Measurements from ENCODE around the gene VPS26B. TPM values are rescaled to one million over a fixed set of nuclear protein-coding genes. Genes with fewer than 3 reads are reported as not detected.

VPS26B gene
- total RNA-seq, 1 donor from 2014 or later: 61.1 TPM

- DNase-seq (ENCODE audit: low spot score in 2 of 2): no peak
- FAIRE-seq: no peak
These were observed 5.9 kb downstream of the VPS26B start for GRCh38 chr11:134230339-134230738.

DNA sequence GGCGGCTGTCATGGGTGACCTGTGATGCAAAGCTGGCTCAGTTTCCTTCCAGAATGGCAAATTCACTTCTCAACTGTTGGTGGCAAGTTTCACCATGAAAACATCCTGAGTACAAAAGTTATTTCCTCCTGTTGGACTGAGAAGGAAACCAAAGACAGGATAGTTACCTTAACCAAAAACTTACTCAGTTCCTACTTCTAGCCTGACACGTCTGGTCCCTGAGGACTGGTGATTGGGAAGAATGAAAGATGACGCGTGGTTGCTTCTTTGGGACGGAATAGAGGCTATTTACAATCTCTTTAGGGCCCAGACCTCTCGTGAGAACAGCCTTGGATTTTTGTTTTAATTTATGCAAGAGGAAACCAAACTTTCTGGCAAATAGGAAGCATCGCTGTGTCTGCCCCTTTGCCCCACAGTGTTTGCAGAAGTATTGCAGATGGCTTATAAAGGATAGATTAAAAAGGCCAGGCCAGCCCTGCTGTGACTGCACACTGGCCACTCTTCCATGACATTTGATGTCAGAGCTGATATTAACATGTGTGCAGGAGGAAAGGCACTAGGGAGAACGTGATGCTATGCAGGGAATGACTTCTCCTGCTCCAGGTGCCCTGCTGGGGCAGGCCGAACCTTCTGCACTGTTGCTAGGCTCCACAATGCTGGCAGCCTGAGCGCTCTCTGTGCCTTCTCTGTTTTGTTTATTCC, 7.6 kb downstream of the VPS26B start:
- DNase-seq (ENCODE audit: low spot score in 2 of 2) (no peak), FAIRE-seq (no peak)

GRCh38 chr11:134233729-134234179, 9.3 kb downstream of the VPS26B start:
- no peak for DNase-seq (ENCODE audit: low spot score in 2 of 2)
- no peak for FAIRE-seq

- FAIRE-seq: no peak
- DNase-seq (ENCODE audit: low spot score in 2 of 2): no peak
These were observed 10.9 kb downstream of the VPS26B start for GRCh38 chr11:134235399-134235798.

- FAIRE-seq (no peak), DNase-seq (ENCODE audit: low spot score in 2 of 2) (no peak)
These were observed 12.5 kb downstream of the VPS26B start for GRCh38 chr11:134236834-134237556.

DNA sequence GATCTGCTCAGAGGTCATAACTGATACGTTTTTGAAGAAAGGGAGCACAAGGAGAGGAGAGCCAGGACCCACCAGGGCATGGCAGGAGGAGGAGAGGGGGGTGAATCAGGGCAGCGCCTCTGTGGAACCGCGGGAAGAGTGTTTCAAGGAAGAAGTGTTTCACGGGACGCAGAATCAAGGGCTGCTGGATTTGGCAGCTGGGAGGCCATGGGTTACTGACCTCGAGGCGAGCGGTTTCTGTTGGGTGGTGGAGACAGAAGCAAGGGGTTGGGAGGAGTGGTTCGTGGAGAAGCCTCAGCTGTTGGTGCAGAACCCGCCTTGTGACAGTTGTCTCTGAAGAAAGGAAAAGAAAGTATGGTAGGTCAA, 13.1 kb downstream of the VPS26B start:
- DNase-seq (ENCODE audit: low spot score in 2 of 2) (no peak), FAIRE-seq (no peak)

GRCh38 chr11:134238956-134239355, 14.5 kb downstream of the VPS26B start:
- no peak for FAIRE-seq
- DNase-seq (ENCODE audit: low spot score in 2 of 2): no peak

DNA sequence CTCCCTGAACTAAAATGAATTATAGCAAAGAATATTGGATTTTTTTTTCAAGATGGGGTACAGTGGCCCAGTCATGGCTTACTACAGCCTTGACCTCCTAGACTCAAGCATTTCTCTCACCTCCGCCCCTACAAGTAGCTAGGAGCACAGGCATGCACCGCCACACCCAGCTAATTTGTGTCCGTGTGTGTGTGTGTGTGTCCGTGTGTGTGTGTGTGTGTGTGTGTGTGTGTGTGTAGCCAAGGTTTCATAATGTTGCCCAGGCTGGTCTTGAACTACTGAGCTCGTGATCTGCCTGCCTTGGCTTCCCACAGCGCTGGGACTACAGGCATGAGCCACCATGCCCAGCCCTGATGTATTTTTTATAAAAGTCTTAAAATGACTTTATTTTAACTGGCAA, 16.1 kb downstream of the VPS26B start:
- no peak for DNase-seq (ENCODE audit: low spot score in 2 of 2)
- FAIRE-seq: no peak

DNA sequence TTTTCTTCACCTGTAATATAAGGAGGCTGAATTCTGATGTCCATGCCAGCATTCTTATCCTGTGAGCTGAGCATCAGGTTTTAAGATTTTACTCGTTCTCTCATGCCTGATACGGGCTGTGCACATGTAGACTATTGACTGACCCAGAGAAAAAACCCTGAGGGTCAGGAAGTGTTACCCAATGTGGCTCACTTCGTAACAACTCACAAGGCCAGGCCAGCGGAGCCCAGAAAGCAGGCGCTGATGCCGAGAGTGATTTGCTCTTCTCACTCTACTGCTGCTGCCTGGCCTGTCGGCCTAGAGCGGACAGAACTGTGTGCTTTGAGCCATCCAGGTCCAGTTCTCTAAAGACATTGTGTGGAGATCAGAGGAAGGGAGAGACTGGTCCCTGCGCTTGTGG, 17.9 kb downstream of the VPS26B start:
- FAIRE-seq (no peak), DNase-seq (ENCODE audit: low spot score in 2 of 2) (no peak)

- no peak for FAIRE-seq
- no peak for DNase-seq (ENCODE audit: low spot score in 2 of 2)
These were observed 19.4 kb downstream of the VPS26B start for GRCh38 chr11:134243913-134244312.

GRCh38 chr11:134244593-134244992, 20.1 kb downstream of the VPS26B start:
- no peak for FAIRE-seq
- DNase-seq (ENCODE audit: low spot score in 2 of 2): no peak

- no peak for FAIRE-seq
- no peak for DNase-seq (ENCODE audit: low spot score in 2 of 2)
These were observed 21.0 kb downstream of the VPS26B start for GRCh38 chr11:134245434-134245833.

DNA sequence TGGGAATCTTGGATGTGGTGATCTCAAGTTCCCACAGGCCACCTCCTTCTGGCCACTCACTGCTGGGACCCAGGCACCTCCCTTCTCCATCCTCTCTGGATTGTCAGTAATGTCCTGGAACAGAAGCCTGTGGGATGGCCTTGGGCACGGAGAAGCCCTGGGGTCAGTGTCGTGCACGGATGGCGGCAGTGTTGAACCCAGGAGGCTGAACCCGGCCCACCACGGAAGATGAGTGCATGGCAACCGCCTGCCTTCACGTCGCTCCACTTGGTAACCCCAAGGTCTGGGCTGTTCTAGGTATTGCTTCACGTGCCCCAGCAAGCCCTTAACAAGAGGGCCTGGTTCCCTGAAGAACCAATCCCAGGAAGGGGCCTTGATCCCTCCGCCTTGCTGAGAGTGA, 21.6 kb downstream of the VPS26B start:
- DNase-seq (ENCODE audit: low spot score in 2 of 2): no peak
- no peak for FAIRE-seq

DNA sequence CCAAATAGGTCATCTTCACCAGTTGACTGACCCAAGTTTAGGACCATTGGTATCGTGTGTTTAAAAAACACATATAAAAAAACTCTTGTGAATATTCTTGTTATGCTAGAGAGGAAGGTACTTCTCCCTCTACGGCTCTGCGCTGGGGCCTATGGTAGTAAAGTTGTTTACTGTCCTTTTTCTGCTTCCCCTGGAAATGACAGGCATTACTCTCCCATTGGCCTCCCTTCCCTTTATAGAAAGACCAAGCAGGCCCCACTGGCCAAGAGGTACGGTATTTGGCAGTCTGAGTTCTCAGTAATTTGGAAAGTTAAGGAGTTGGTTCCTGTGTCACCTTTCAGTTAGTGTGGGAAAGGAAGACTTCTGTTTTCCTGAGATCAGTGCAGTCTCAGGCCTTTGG, 22.2 kb downstream of the VPS26B start:
- no peak for FAIRE-seq
- no peak for DNase-seq (ENCODE audit: low spot score in 2 of 2)

- FAIRE-seq (no peak), DNase-seq (ENCODE audit: low spot score in 2 of 2) (no peak)
These were observed 24.5 kb downstream of the VPS26B start for GRCh38 chr11:134248910-134249480.

DNA sequence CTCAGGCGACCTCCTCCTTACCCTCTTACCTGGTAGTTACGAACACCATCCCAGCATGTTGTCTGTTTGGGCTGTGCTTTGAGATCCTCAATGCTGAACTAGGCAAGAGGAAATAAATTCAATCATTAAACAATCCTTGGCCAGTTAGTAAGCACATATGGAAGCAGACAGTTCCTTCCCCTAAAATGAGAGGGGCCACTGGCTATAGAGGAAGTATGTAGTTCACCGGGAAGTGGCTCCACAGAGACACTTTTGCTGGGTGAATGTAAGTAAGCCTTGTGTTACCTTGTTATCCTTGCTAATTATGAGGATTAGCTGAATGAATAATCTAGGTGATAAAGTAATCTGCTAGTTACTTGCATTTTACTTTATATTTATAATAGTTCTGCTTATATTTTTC, 25.8 kb downstream of the VPS26B start:
- DNase-seq (ENCODE audit: low spot score in 2 of 2): no peak
- no peak for FAIRE-seq

- FAIRE-seq (no peak), DNase-seq (ENCODE audit: low spot score in 2 of 2) (no peak)
These were observed 26.2 kb downstream of the VPS26B start for GRCh38 chr11:134250675-134251074.

GRCh38 chr11:134252346-134253187, 28.1 kb downstream of the VPS26B start:
- DNase-seq (ENCODE audit: low spot score in 2 of 2): no peak
- FAIRE-seq: no peak

- peak; percentile 97 to 99 for DNase-seq (ENCODE audit: low spot score in 2 of 2)
- FAIRE-seq: no peak
These were observed 28.9 kb downstream of the VPS26B start, which contains the start of the genes ACAD8 and THYN1 for GRCh38 chr11:134253188-134253993. ACAD8 (plus strand) TSS chr11:134253568; CDS start chr11:134253601, 33 bp downstream. THYN1 (minus strand) TSS chr11:134253352; CDS start chr11:134252882, 470 bp downstream.
